Immature natural killer cell (primary cell): Measurements from ENCODE around the gene NR2F2. TPM values are rescaled to one million over a fixed set of nuclear protein-coding genes. Genes with fewer than 3 reads are reported as not detected.

Experiments used
- DNase-seq, 3 donors: peaks; one replicate each; pipeline ENCODE4 v3.0.0; 2022; ENCODE audit warnings: mixed read lengths in 1 of 3
- H3K27ac Mint-ChIP-seq, 6 donors: one replicate each; pipeline ENCODE4 v1.8.0; 2020; ENCODE audit warnings: mixed read lengths in 6 of 6, mild to moderate bottlenecking in 5 of 6, inconsistent platforms in 4 of 6, moderate library complexity in 3 of 6
- H3K27me3 Mint-ChIP-seq, 3 donors: one replicate each; pipeline ENCODE4 v1.8.0; 2020 to 2021; ENCODE audit warnings: low read depth in 3 of 3, mild to moderate bottlenecking in 3 of 3, mixed read lengths in 3 of 3, moderate library complexity in 3 of 3, inconsistent platforms in 1 of 3
- H3K36me3 Mint-ChIP-seq, 3 donors: one replicate each; pipeline ENCODE4 v1.8.0; 2020; ENCODE audit warnings: mixed read lengths in 3 of 3, inconsistent platforms in 2 of 3, mild to moderate bottlenecking in 2 of 3
- H3K4me1 Mint-ChIP-seq, 2 donors: one replicate each; pipeline ENCODE4 v1.8.0; 2020; ENCODE audit warnings: inconsistent platforms in 2 of 2, mild to moderate bottlenecking in 2 of 2, mixed read lengths in 2 of 2, moderate library complexity in 1 of 2
- H3K4me3 Mint-ChIP-seq, 5 donors: one replicate each; pipeline ENCODE4 v1.8.0; 2020; ENCODE audit warnings: mild to moderate bottlenecking in 5 of 5, mixed read lengths in 5 of 5, inconsistent platforms in 3 of 5, moderate library complexity in 3 of 5
- H3K9me3 Mint-ChIP-seq, 6 donors: one replicate each; pipeline ENCODE4 v1.8.0; 2020; ENCODE audit warnings: mild to moderate bottlenecking in 6 of 6, mixed read lengths in 6 of 6, inconsistent platforms in 4 of 6, moderate library complexity in 3 of 6
- polyA plus RNA-seq, 3 donors: library from polyadenylated mRNA; unstranded; fragments of 300-500 nt; fragmentation: Illumina TruSeq; gene quantifications; one replicate each; pipeline ENCODE4 v1.2.3, GENCODE V29; 2021

The NR2F2 gene
- polyA plus RNA-seq: not detected

DNA sequence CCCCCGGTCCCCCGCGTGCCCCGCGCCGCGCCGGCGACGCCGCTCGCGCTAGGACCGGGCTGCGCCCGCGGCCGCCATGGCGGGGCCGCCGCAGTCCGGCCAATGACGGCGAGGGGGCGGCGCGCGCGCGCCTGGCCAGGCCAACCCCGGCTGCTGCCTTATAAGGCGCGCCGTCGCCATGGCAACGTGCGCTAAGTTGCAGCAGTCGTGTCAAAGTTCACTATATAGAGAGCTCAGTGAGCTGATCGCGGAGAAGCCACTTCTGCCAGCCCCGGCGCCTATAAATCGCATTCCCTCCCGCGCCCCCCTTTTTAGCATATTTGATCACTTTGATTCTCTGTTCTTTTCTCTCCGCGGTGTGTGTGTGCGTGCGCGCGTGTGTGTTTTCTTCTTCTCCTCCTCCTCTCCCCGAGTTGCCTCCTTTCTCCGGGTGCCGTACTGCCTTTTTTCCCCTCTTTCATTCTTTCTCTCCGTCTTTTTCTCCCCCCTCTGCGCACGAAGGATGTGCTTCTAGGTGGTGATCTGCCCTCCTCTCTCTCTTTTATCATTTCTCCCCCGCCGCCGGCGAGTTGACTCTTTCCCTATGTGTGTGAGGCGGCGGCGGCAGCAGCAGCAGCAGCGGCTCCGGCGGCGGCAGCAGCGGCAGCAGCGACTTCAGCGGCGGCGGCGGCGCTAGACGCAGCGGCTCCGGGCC, at the start of gene NR2F2:
NR2F2 (plus strand) TSS at position 251 of the 694 bp plus-strand sequence. CDS start 1,406 bp downstream, outside the sequence.
- peaks cover 0 to 19% (median 0%) of the 10 kb centered on the region in 3 donors for H3K36me3 Mint-ChIP-seq
- peak within 1 kb of the TSS in 5 of 6 donors; percentile 20 to 81 (median 30) for H3K27ac Mint-ChIP-seq
- DNase-seq: peak; percentile 57 to 66 (median 65)
- peaks cover 64 to 80% (median 66%) of the 10 kb centered on the region in 3 donors for H3K27me3 Mint-ChIP-seq
- peaks cover 8 to 50% (median 13%) of the 10 kb centered on the region in 6 donors for H3K9me3 Mint-ChIP-seq
- H3K4me3 Mint-ChIP-seq: peak within 1 kb of the TSS; percentile 89 to 94 (median 92)
- H3K4me1 Mint-ChIP-seq: peaks cover 34 to 46% of the 10 kb centered on the region in 2 donors

GRCh38 chr15:96285305-96285704, 45.2 kb upstream of the NR2F2 start:
- no peaks in the 10 kb centered on the region for H3K4me1 Mint-ChIP-seq
- H3K27me3 Mint-ChIP-seq: peaks cover 0 to 5% (median 5%) of the 10 kb centered on the region in 3 donors
- no peaks in the 10 kb centered on the region for H3K36me3 Mint-ChIP-seq
- H3K9me3 Mint-ChIP-seq: peaks cover 0 to 4% (median 0%) of the 10 kb centered on the region in 6 donors
- H3K27ac Mint-ChIP-seq: no peak overlapping the region
- DNase-seq: no peak
- no peak overlapping the region for H3K4me3 Mint-ChIP-seq

- no peak overlapping the region for H3K4me3 Mint-ChIP-seq
- peaks cover 0 to 4% (median 0%) of the 10 kb centered on the region in 6 donors for H3K9me3 Mint-ChIP-seq
- H3K36me3 Mint-ChIP-seq: no peaks in the 10 kb centered on the region
- H3K4me1 Mint-ChIP-seq: no peaks in the 10 kb centered on the region
- H3K27me3 Mint-ChIP-seq: peaks cover 2 to 5% (median 4%) of the 10 kb centered on the region in 3 donors
- DNase-seq: no peak
- no peak overlapping the region for H3K27ac Mint-ChIP-seq
Measured at GRCh38 chr15:96285729-96286254, 44.7 kb upstream of the NR2F2 start.

- Mint-ChIP-seq H3K4me3 (no peak overlapping the region), H3K9me3 (peaks cover 0 to 3% (median 0%) of the 10 kb centered on the region in 6 donors), H3K27me3 (peaks cover 3 to 8% (median 6%) of the 10 kb centered on the region in 3 donors), H3K4me1 (no peaks in the 10 kb centered on the region), H3K27ac (no peak overlapping the region), H3K36me3 (no peaks in the 10 kb centered on the region)
- DNase-seq: no peak
Measured at GRCh38 chr15:96290679-96291078, 39.8 kb upstream of the NR2F2 start.

GRCh38 chr15:96292635-96293034, 37.9 kb upstream of the NR2F2 start:
- no peak overlapping the region for H3K27ac Mint-ChIP-seq
- peaks cover 3 to 12% (median 7%) of the 10 kb centered on the region in 3 donors for H3K27me3 Mint-ChIP-seq
- no peak overlapping the region for H3K4me3 Mint-ChIP-seq
- H3K4me1 Mint-ChIP-seq: no peaks in the 10 kb centered on the region
- H3K36me3 Mint-ChIP-seq: no peaks in the 10 kb centered on the region
- no peak for DNase-seq
- peaks cover 0 to 7% (median under 1%) of the 10 kb centered on the region in 6 donors for H3K9me3 Mint-ChIP-seq

- Mint-ChIP-seq H3K36me3 (no peaks in the 10 kb centered on the region), H3K27ac (no peak overlapping the region), H3K4me3 (no peak overlapping the region), H3K4me1 (no peaks in the 10 kb centered on the region), H3K27me3 (peaks cover 7 to 12% (median 9%) of the 10 kb centered on the region in 3 donors), H3K9me3 (peaks cover 5 to 10% (median 8%) of the 10 kb centered on the region in 6 donors)
- no peak for DNase-seq
Measured at GRCh38 chr15:96293441-96293840, 37.1 kb upstream of the NR2F2 start.

DNA sequence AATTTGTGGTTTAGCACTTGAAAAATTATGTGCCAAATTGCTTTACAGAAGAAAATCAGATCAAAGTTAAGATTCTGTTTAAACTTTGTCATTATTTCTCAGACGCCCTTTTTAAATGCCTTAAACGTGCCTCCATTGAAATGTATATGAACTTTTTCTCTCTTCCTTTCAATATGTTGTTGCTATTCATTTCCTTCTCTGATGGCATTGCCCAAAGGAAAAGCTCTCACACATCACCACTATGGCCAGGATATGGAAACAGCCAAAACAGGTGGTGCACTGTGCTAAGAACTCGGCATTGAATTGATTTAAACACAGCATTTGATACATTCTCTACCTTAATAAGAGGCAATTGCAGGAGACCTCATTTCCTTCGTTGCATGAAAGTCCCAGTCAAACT, 35.7 kb upstream of the NR2F2 start:
- H3K27me3 Mint-ChIP-seq: peaks cover 7 to 14% (median 10%) of the 10 kb centered on the region in 3 donors
- H3K27ac Mint-ChIP-seq: no peak overlapping the region
- H3K4me3 Mint-ChIP-seq: no peak overlapping the region
- DNase-seq: no peak
- no peaks in the 10 kb centered on the region for H3K36me3 Mint-ChIP-seq
- H3K9me3 Mint-ChIP-seq: peaks cover 8 to 15% (median 10%) of the 10 kb centered on the region in 6 donors
- no peaks in the 10 kb centered on the region for H3K4me1 Mint-ChIP-seq

GRCh38 chr15:96296264-96296663, 34.2 kb upstream of the NR2F2 start:
- H3K27me3 Mint-ChIP-seq: peaks cover 7 to 16% (median 10%) of the 10 kb centered on the region in 3 donors
- H3K4me3 Mint-ChIP-seq: no peak overlapping the region
- no peaks in the 10 kb centered on the region for H3K4me1 Mint-ChIP-seq
- H3K36me3 Mint-ChIP-seq: no peaks in the 10 kb centered on the region
- H3K27ac Mint-ChIP-seq: no peak overlapping the region
- no peak for DNase-seq
- H3K9me3 Mint-ChIP-seq: peaks cover 8 to 15% (median 10%) of the 10 kb centered on the region in 6 donors

- H3K4me1 Mint-ChIP-seq: no peaks in the 10 kb centered on the region
- no peaks in the 10 kb centered on the region for H3K36me3 Mint-ChIP-seq
- no peak overlapping the region for H3K4me3 Mint-ChIP-seq
- DNase-seq: no peak
- H3K9me3 Mint-ChIP-seq: peaks cover 6 to 15% (median 9%) of the 10 kb centered on the region in 6 donors
- no peak overlapping the region for H3K27ac Mint-ChIP-seq
- H3K27me3 Mint-ChIP-seq: peaks cover 6 to 16% (median 7%) of the 10 kb centered on the region in 3 donors
Measured at GRCh38 chr15:96297783-96298182, 32.7 kb upstream of the NR2F2 start.

- no peak overlapping the region for H3K4me3 Mint-ChIP-seq
- H3K27me3 Mint-ChIP-seq: peaks cover 6 to 16% (median 7%) of the 10 kb centered on the region in 3 donors
- no peaks in the 10 kb centered on the region for H3K36me3 Mint-ChIP-seq
- no peaks in the 10 kb centered on the region for H3K4me1 Mint-ChIP-seq
- no peak for DNase-seq
- peaks cover 6 to 15% (median 9%) of the 10 kb centered on the region in 6 donors for H3K9me3 Mint-ChIP-seq
- no peak overlapping the region for H3K27ac Mint-ChIP-seq
Measured at GRCh38 chr15:96298217-96298616, 32.3 kb upstream of the NR2F2 start.

GRCh38 chr15:96300836-96301235, 29.7 kb upstream of the NR2F2 start:
- Mint-ChIP-seq H3K9me3 (peaks cover 6 to 15% (median 9%) of the 10 kb centered on the region in 6 donors), H3K27me3 (peaks cover 6 to 16% (median 11%) of the 10 kb centered on the region in 3 donors), H3K4me1 (no peaks in the 10 kb centered on the region), H3K4me3 (no peak overlapping the region), H3K36me3 (no peaks in the 10 kb centered on the region), H3K27ac (no peak overlapping the region)
- no peak for DNase-seq

DNA sequence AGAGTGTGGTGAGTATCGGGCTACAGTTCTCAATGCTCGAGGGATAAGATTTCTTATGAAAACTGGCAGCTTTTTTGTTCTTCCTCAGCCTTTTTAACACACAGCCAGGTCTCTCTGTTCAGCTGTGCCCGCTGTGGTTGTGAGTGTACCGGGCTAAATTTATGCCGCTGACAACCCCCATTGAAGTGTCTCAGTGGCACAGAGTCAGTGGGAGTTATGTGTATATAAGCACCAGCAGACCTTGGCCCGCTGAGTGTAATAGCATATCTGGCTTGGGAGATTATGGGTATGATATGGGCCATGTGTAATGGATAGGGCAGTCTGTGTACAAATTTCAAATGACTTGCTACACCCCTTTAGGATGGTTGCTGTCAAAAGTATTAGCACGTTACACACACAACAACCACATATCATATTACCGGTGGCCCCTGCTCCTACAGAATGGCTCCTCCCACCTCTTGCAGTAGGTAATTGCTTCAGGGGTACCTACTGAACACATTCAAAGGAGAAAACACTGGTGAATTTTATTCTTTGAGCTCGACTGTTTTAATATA, 26.9 kb upstream of the NR2F2 start:
- DNase-seq: no peak
- Mint-ChIP-seq H3K36me3 (no peaks in the 10 kb centered on the region), H3K27me3 (peaks cover 0 to 14% (median 7%) of the 10 kb centered on the region in 3 donors), H3K9me3 (peaks cover 0 to 8% (median 2%) of the 10 kb centered on the region in 6 donors), H3K4me1 (no peaks in the 10 kb centered on the region), H3K4me3 (no peak overlapping the region), H3K27ac (no peak overlapping the region)

GRCh38 chr15:96304839-96305238, 25.7 kb upstream of the NR2F2 start:
- DNase-seq: no peak
- H3K27me3 Mint-ChIP-seq: peaks cover 2 to 13% (median 7%) of the 10 kb centered on the region in 3 donors
- no peaks in the 10 kb centered on the region for H3K4me1 Mint-ChIP-seq
- no peak overlapping the region for H3K4me3 Mint-ChIP-seq
- H3K36me3 Mint-ChIP-seq: no peaks in the 10 kb centered on the region
- H3K9me3 Mint-ChIP-seq: peaks cover 0 to 5% (median 0%) of the 10 kb centered on the region in 6 donors
- H3K27ac Mint-ChIP-seq: no peak overlapping the region

GRCh38 chr15:96306321-96306720, 24.2 kb upstream of the NR2F2 start:
- Mint-ChIP-seq H3K27ac (no peak overlapping the region), H3K9me3 (peaks cover 0 to 5% (median 0%) of the 10 kb centered on the region in 6 donors), H3K4me1 (no peaks in the 10 kb centered on the region), H3K4me3 (no peak overlapping the region), H3K27me3 (peaks cover 3 to 11% (median 4%) of the 10 kb centered on the region in 3 donors), H3K36me3 (no peaks in the 10 kb centered on the region)
- DNase-seq: no peak
